Mucosa of rectum (tissue), 2 donors: ENCODE data around the gene ARHGAP21.
"Not testable (repeated sequence)": the region's sequence is repeated elsewhere in the genome, so short reads cannot be mapped to it uniquely, and the experiment has no call there.

ENCODE experiments used
- H3K27ac ChIP-seq, 2 donors: one replicate each; pipeline ENCODE4 v1.7.0; 2013; ENCODE audit warnings: inconsistent platforms in 2 of 2, low read depth in 2 of 2, low read length in 2 of 2
- H3K27me3 ChIP-seq, 2 donors: one replicate each; pipeline ENCODE4 v1.7.0; 2013; ENCODE audit warnings: low read length in 2 of 2; ENCODE audit not compliant: control insufficient read depth in 2 of 2, insufficient read depth in 2 of 2
- H3K36me3 ChIP-seq, 2 donors: one replicate each; pipeline ENCODE4 v1.7.0; 2013; ENCODE audit warnings: low read length in 2 of 2; ENCODE audit not compliant: control insufficient read depth in 2 of 2, insufficient read depth in 2 of 2
- H3K4me1 ChIP-seq, 2 donors: one replicate each; pipeline ENCODE4 v1.7.0; 2013; ENCODE audit warnings: low read length in 2 of 2, mild to moderate bottlenecking in 1 of 2; ENCODE audit not compliant: control insufficient read depth in 2 of 2, insufficient read depth in 2 of 2
- H3K4me3 ChIP-seq, 2 donors: one replicate each; pipeline ENCODE4 v1.7.0; 2013; ENCODE audit warnings: low read length in 2 of 2
- H3K9ac ChIP-seq, 2 donors: one replicate each; pipeline ENCODE4 v1.7.0; 2013; ENCODE audit warnings: low read length in 2 of 2, low read depth in 1 of 2, mild to moderate bottlenecking in 1 of 2
- H3K9me3 ChIP-seq, 2 donors: one replicate each; pipeline ENCODE4 v1.7.0; 2013; ENCODE audit warnings: low read length in 2 of 2; ENCODE audit not compliant: control insufficient read depth in 2 of 2
- donor health status: healthy.
- donor health status: Normal muscosa, but diverticular disease.

ARHGAP21 gene

GRCh38 chr10:24643679-24644209, 79.9 kb downstream of the ARHGAP21 start:
- no peaks in the 10 kb centered on the region for H3K27me3 ChIP-seq
- peak overlapping the region in 1 of 2 donors; percentile 8 for H3K27ac ChIP-seq
- peaks cover 0 to under 1% of the 10 kb centered on the region in 2 donors for H3K36me3 ChIP-seq
- H3K4me1 ChIP-seq: peaks cover 7 to 13% of the 10 kb centered on the region in 2 donors
- no peak overlapping the region for H3K9ac ChIP-seq
- no peaks in the 10 kb centered on the region for H3K9me3 ChIP-seq
- no peak overlapping the region for H3K4me3 ChIP-seq

GRCh38 chr10:24642921-24643678, 80.6 kb downstream of the ARHGAP21 start:
- H3K4me1 ChIP-seq: peaks cover 7 to 13% of the 10 kb centered on the region in 2 donors
- H3K9me3 ChIP-seq: no peaks in the 10 kb centered on the region
- no peaks in the 10 kb centered on the region for H3K27me3 ChIP-seq
- H3K9ac ChIP-seq: no peak overlapping the region
- no peak overlapping the region for H3K4me3 ChIP-seq
- peak overlapping the region in 1 of 2 donors; percentile 8 for H3K27ac ChIP-seq
- no peaks in the 10 kb centered on the region for H3K36me3 ChIP-seq

DNA sequence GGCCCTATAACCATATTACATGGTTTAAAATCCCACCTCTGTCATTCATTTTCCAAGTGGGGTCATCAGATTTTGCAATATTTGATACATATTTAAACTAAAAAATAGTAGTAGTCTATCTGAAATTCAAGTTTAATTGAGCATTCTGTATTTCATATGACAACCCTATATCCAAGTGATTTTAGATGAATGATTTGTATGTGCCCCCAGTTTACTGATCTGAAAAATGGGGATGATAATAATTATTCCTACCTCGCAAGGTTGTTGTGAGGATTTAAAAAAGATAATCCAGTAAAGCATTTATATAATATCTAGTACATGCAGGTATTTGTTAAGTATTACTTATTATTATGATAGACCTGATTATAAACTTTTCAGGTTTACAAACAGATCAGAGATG, 84.6 kb downstream of the ARHGAP21 start:
- H3K27ac ChIP-seq: no peak overlapping the region
- H3K4me1 ChIP-seq: peaks cover 7 to 8% of the 10 kb centered on the region in 2 donors
- H3K9ac ChIP-seq: no peak overlapping the region
- no peaks in the 10 kb centered on the region for H3K36me3 ChIP-seq
- H3K27me3 ChIP-seq: no peaks in the 10 kb centered on the region
- H3K4me3 ChIP-seq: no peak overlapping the region
- H3K9me3 ChIP-seq: no peaks in the 10 kb centered on the region

GRCh38 chr10:24625778-24626177, 97.9 kb downstream of the ARHGAP21 start:
- H3K27me3 ChIP-seq: no peaks in the 10 kb centered on the region
- H3K27ac ChIP-seq: no peak overlapping the region
- H3K9me3 ChIP-seq: no peaks in the 10 kb centered on the region
- H3K4me3 ChIP-seq: no peak overlapping the region
- H3K4me1 ChIP-seq: peaks cover 2 to 6% of the 10 kb centered on the region in 2 donors
- no peak overlapping the region for H3K9ac ChIP-seq
- peaks cover 0 to 6% of the 10 kb centered on the region in 2 donors for H3K36me3 ChIP-seq

- H3K4me3 ChIP-seq: no peak overlapping the region
- H3K36me3 ChIP-seq: peaks cover 6 to 14% of the 10 kb centered on the region in 2 donors
- H3K4me1 ChIP-seq: peaks cover 2% of the 10 kb centered on the region in 2 donors
- H3K9me3 ChIP-seq: no peaks in the 10 kb centered on the region
- H3K9ac ChIP-seq: no peak overlapping the region
- no peak overlapping the region for H3K27ac ChIP-seq
- no peaks in the 10 kb centered on the region for H3K27me3 ChIP-seq
Observed at GRCh38 chr10:24623383-24623782, 100.3 kb downstream of the ARHGAP21 start.

GRCh38 chr10:24622781-24623301, 100.8 kb downstream of the ARHGAP21 start:
- no peaks in the 10 kb centered on the region for H3K9me3 ChIP-seq
- no peak overlapping the region for H3K9ac ChIP-seq
- H3K36me3 ChIP-seq: peaks cover 8 to 18% of the 10 kb centered on the region in 2 donors
- no peaks in the 10 kb centered on the region for H3K27me3 ChIP-seq
- H3K4me3 ChIP-seq: no peak overlapping the region
- H3K4me1 ChIP-seq: peaks cover 2% of the 10 kb centered on the region in 2 donors
- no peak overlapping the region for H3K27ac ChIP-seq

GRCh38 chr10:24621035-24621795, 102.5 kb downstream of the ARHGAP21 start:
- not testable (repeated sequence) for H3K4me1 ChIP-seq, H3K4me3 ChIP-seq, H3K27me3 ChIP-seq, H3K9ac ChIP-seq, H3K9me3 ChIP-seq, H3K27ac ChIP-seq
- H3K36me3 ChIP-seq: peaks cover 15 to 18% of the 10 kb centered on the region in 2 donors

- H3K9me3 ChIP-seq, H3K4me3 ChIP-seq, H3K9ac ChIP-seq, H3K27ac ChIP-seq, H3K4me1 ChIP-seq, H3K27me3 ChIP-seq: not testable (repeated sequence)
- H3K36me3 ChIP-seq: peaks cover 17 to 18% of the 10 kb centered on the region in 2 donors
Observed at GRCh38 chr10:24619994-24620310, 103.7 kb downstream of the ARHGAP21 start.

DNA sequence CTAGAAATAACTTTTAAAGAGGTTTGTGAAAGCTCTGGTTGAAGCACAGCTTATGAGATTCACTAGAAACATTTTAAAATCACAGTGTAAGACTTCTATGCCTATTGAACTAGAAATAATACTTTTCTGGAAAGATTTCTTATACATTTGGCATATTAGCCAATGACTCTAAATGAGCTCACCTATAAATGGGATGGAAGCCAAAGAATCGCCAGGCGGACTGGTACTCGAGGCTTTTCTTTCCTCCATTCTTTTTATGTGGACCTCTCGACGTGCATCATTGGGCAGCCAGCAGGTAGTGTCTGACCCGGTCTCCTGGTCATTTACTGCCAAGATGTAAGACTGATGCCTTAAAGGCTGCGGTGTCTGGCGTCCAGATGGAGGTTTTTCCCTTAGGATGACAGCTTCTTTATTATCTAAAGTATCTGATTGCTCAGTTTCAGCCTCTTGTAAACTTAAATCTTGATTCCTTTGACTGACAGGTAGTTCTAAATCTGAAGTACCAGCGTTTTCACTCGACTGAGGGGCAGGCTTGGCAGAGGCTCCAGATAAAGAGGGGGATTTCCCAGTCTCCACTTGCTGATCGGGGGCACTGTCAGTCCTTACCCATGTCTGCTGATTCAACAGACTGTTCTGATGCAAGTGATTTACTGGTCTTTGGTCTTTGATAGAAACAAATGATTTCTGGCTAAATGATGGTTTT, 104.2 kb downstream of the ARHGAP21 start:
- H3K27me3 ChIP-seq, H3K9ac ChIP-seq, H3K4me1 ChIP-seq, H3K27ac ChIP-seq, H3K4me3 ChIP-seq, H3K9me3 ChIP-seq: not testable (repeated sequence)
- peaks cover 17 to 18% of the 10 kb centered on the region in 2 donors for H3K36me3 ChIP-seq
